Fibroblast of lung (primary cell): Measurements from ENCODE around the gene MICA.

ENCODE experiments used
- CTCF ChIP-seq, 2 donors: IDR thresholded peaks in 1 of 2; conservative IDR thresholded peaks in 1 of 2; 1 replicate in 1 of 2; 2 replicates in 1 of 2; pipeline ENCODE4 v1.5.1; 2011 to 2012; ENCODE audit warnings: low read length in 2 of 2, control low read depth in 1 of 2, inconsistent platforms in 1 of 2, low read depth in 1 of 2, mild to moderate bottlenecking in 1 of 2
- EZH2 ChIP-seq: IDR thresholded peaks from 2 replicates; pipeline ENCODE4 v1.5.1; 2012; ENCODE audit warnings: low read length, control low read depth, mild to moderate bottlenecking; ENCODE audit errors: missing control alignments

- TF ChIP-seq EZH2 (no peak), CTCF (conservative IDR thresholded peaks at IDR 0.05 in 1 of 2, IDR thresholded peaks at IDR 0.05 in 1 of 2; ENCODE audit: low read depth in 1 of 2, low read length in 2 of 2) (no peak)
Measured at GRCh38 chr6:31414771-31415265, 11.4 kb downstream of the MICA start.
